Neuronal stem cell (in vitro differentiated cells): ENCODE data around the gene EIF5A.

Experiments
- DNase-seq: peaks from one replicate; pipeline ENCODE4 v3.0.0-alpha.2; 2013; ENCODE audit warnings: low spot score
- H2AFZ ChIP-seq: one replicate; pipeline ENCODE4 v1.6.1; 2013; ENCODE audit warnings: mild to moderate bottlenecking, low read length, inconsistent platforms
- H2AK5ac ChIP-seq: 2 replicates; pipeline ENCODE4 v1.6.1; 2013; ENCODE audit warnings: low read depth, mild to moderate bottlenecking, inconsistent platforms, low read length, moderate library complexity, mixed read lengths
- H2BK120ac ChIP-seq: 2 replicates; pipeline ENCODE4 v1.6.1; 2013; ENCODE audit warnings: low read depth, mild to moderate bottlenecking, inconsistent platforms, low read length, moderate library complexity, mixed read lengths
- H2BK12ac ChIP-seq: one replicate; pipeline ENCODE4 v1.6.1; 2013; ENCODE audit warnings: low read length, inconsistent platforms
- H2BK15ac ChIP-seq: 2 replicates; pipeline ENCODE4 v1.6.1; 2013; ENCODE audit warnings: mild to moderate bottlenecking, low read length, inconsistent platforms, mixed read lengths
- H2BK5ac ChIP-seq: one replicate; pipeline ENCODE4 v1.6.1; 2013; ENCODE audit warnings: inconsistent platforms, mild to moderate bottlenecking, low read length, moderate library complexity
- H3K14ac ChIP-seq: one replicate; pipeline ENCODE4 v1.6.1; 2013; ENCODE audit warnings: low read length, inconsistent platforms
- H3K18ac ChIP-seq: 2 replicates; pipeline ENCODE4 v1.6.1; 2013; ENCODE audit warnings: low read length, inconsistent platforms
- H3K23ac ChIP-seq: 2 replicates; pipeline ENCODE4 v1.6.1; 2013; ENCODE audit warnings: low read depth, mild to moderate bottlenecking, mixed read lengths, low read length, inconsistent platforms; ENCODE audit not compliant: poor library complexity
- H3K27ac ChIP-seq: replicated peaks from 3 replicates; pipeline ENCODE4 v1.5.1; 2013; ENCODE audit warnings: low read length, inconsistent platforms
- H3K27me3 ChIP-seq, 3 experiments: 2 replicates each; pipeline ENCODE4 v1.6.1; 2013; ENCODE audit warnings: low read length in 3 of 3, mild to moderate bottlenecking in 2 of 3, inconsistent platforms in 1 of 3, low read depth in 1 of 3, mixed read lengths in 1 of 3, moderate library complexity in 1 of 3; ENCODE audit not compliant: control insufficient read depth in 3 of 3, insufficient read depth in 3 of 3
- H3K36me3 ChIP-seq, 2 donors: replicated peaks in 1 of 2; 2 replicates each; pipeline ENCODE4 v1.6.1; 2013; ENCODE audit warnings: low read length in 2 of 2; ENCODE audit not compliant: control insufficient read depth in 2 of 2, insufficient read depth in 2 of 2
- H3K4ac ChIP-seq: 2 replicates; pipeline ENCODE4 v1.6.1; 2013; ENCODE audit warnings: inconsistent platforms, mild to moderate bottlenecking, low read length, moderate library complexity
- H3K4me1 ChIP-seq, 2 donors: 1 replicate in 1 of 2; 2 replicates in 1 of 2; pipeline ENCODE4 v1.6.1; 2013; ENCODE audit warnings: low read length in 2 of 2, low read depth in 1 of 2; ENCODE audit not compliant: control insufficient read depth in 2 of 2, insufficient read depth in 1 of 2
- H3K4me2 ChIP-seq: one replicate; pipeline ENCODE4 v1.6.1; 2013; ENCODE audit warnings: mild to moderate bottlenecking, low read length, inconsistent platforms; ENCODE audit not compliant: insufficient read depth, poor library complexity, severe bottlenecking
- H3K4me3 ChIP-seq, 2 donors: 2 replicates each; pipeline ENCODE4 v1.5.1; 2013; ENCODE audit warnings: low read length in 2 of 2, mild to moderate bottlenecking in 2 of 2, inconsistent platforms in 1 of 2, moderate library complexity in 1 of 2
- H3K79me1 ChIP-seq: one replicate; pipeline ENCODE4 v1.6.1; 2013; ENCODE audit warnings: low read depth, mild to moderate bottlenecking, inconsistent platforms, low read length, moderate library complexity
- H3K9ac ChIP-seq: one replicate; pipeline ENCODE4 v1.6.1; 2013; ENCODE audit warnings: mild to moderate bottlenecking, low read depth, low read length, inconsistent platforms; ENCODE audit not compliant: poor library complexity
- H3K9me3 ChIP-seq, 2 donors: replicated peaks in 1 of 2; 2 replicates each; pipeline versions ENCODE3 to v1.6.1; 2013; ENCODE audit warnings: low read length in 2 of 2, mild to moderate bottlenecking in 2 of 2, inconsistent platforms in 1 of 2, low read depth in 1 of 2, mixed read lengths in 1 of 2, moderate library complexity in 1 of 2; ENCODE audit not compliant: control insufficient read depth in 2 of 2, insufficient read depth in 1 of 2
- H4K8ac ChIP-seq: one replicate; pipeline ENCODE4 v1.6.1; 2013; ENCODE audit warnings: low read depth, mild to moderate bottlenecking, inconsistent platforms, low read length, moderate library complexity
- H4K91ac ChIP-seq: one replicate; pipeline ENCODE4 v1.6.1; 2013; ENCODE audit warnings: low read length, low read depth, mild to moderate bottlenecking, inconsistent platforms; ENCODE audit not compliant: poor library complexity
- WGBS, 2 donors: extraction: QIAGEN DNeasy Blood & Tissue Kit; methylation state at CpG; one replicate each; pipeline ENCODE4 v1.1.7; 2013; ENCODE audit warnings: missing lambda C conversion rate in 2 of 2, mixed read lengths in 1 of 2; ENCODE audit not compliant: insufficient read length in 2 of 2, insufficient replicate concordance in 1 of 2; ENCODE audit errors: extremely low coverage in 2 of 2; 5-methylcytosine and 5-hydroxymethylcytosine counted together

Gene EIF5A

DNA sequence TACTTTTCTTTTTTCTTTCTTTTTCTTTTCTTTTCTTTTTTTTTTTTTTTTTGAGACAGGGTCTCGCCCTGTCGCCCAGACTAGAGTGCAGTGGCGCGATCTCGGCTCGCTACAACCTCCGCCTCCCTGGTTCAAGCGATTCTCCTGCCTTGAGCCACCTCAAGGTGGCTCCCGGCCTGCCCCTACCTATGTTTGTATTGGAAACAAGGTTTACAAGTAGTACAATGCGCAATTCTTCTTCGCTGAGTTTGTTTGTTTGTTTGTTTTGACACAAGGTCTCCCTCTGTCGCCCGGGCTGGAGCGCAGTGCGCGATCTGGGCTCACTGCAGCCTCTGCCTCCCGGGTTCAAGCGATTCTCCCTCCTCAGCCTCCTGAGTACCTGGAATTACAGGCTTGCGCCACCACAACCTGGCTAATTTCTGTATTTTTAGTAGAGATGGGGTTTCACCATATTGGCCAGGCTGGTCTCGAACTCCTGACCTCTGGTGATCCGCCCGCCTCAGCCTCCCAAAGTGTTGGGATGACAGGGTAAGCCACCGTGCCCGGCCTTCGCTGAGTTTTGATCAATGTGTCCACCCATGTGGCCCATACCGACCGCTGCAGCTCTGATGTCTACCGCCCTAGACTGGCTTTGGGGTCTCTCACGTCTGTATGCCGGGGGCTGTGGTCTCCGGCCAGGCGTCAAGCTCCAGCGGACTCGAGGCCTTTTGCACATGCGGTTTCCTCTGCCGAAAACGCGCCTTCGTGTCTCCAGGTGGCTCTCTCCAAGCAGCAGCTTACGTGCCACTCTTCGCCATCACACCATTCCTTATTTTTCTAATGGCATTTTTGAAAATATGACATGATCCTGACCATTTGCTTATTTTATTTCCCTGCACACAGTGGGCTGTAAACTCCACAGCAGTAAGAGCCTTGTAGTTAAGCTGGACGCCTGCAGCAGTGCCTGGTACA is 11.9 kb upstream of the EIF5A start:
- H4K91ac ChIP-seq, result no peak overlapping the region
- no CpG with 5 or more reads among the region's 42 CpGs for WGBS, 2 donors
- H3K4me3 ChIP-seq, result peak overlapping the region in 1 of 2 donors; percentile 29
- H2BK12ac ChIP-seq, result no peak overlapping the region
- H3K36me3 ChIP-seq, result no peaks in the 10 kb centered on the region
- DNase-seq, result no peak
- H3K27ac ChIP-seq, result no peak overlapping the region
- peaks cover 0 to 3% of the 10 kb centered on the region in 2 donors for H3K9me3 ChIP-seq
- H2AFZ ChIP-seq, result no peak overlapping the region
- no peak overlapping the region for H3K14ac ChIP-seq
- peak overlapping the region; percentile 94 for H2AK5ac ChIP-seq
- H3K23ac ChIP-seq, result peak overlapping the region; percentile 89
- no peak overlapping the region for H3K18ac ChIP-seq
- H3K4ac ChIP-seq, result no peak overlapping the region
- peak overlapping the region; percentile 94 for H2BK120ac ChIP-seq
- H3K4me2 ChIP-seq, result no peak overlapping the region
- peaks cover 10 to 51% (median 44%) of the 10 kb centered on the region in 3 experiments for H3K27me3 ChIP-seq
- no peak overlapping the region for H2BK15ac ChIP-seq
- H3K4me1 ChIP-seq, result peaks cover 7 to 22% of the 10 kb centered on the region in 2 donors
- no peak overlapping the region for H2BK5ac ChIP-seq
- H4K8ac ChIP-seq, result no peak overlapping the region
- no peak overlapping the region for H3K9ac ChIP-seq
- H3K79me1 ChIP-seq, result peaks cover 4% of the 10 kb centered on the region

DNA sequence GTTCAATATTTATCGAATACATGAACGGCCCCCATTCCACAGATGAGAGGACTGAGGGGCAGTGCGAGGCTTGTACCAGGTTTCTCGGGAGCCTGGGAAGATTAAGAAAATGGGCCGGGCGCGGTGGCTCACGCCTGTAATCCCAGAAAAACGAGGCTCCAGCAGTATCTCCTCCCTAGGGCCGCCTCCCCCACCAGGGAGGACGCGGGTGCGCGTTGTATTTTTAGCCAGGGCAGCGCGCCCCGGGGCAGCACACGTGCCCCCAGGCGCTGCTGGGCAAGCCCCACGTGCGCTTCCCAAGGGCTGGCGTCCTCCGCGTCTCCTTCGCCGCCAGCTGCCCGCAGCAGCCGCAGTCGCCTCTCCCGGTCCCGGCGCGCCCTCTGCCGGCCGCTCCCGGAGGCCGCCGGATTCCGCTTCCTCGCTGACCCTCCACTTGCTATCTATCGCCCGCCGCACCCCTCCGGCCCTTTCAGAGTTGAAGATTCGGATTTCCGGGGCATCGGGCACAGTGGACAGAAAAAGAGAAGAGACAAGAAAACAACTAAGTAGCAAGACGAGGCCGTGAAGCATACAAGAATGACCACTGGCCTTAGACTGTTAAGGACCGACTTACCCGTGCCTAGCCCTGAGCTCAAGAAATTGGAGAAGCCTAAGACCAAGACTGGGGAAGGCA is 11.1 kb upstream of the EIF5A start:
- H3K79me1 ChIP-seq, result peaks cover 2% of the 10 kb centered on the region
- H2BK12ac ChIP-seq, result no peak overlapping the region
- H3K4me1 ChIP-seq, result peaks cover 7 to 22% of the 10 kb centered on the region in 2 donors
- no peak overlapping the region for H3K4ac ChIP-seq
- H3K9me3 ChIP-seq, result peaks cover 0 to 3% of the 10 kb centered on the region in 2 donors
- H3K9ac ChIP-seq, result no peak overlapping the region
- H2AK5ac ChIP-seq, result no peak overlapping the region
- H3K23ac ChIP-seq, result no peak overlapping the region
- no peak overlapping the region for H3K14ac ChIP-seq
- no peak overlapping the region for H2BK5ac ChIP-seq
- no peak overlapping the region for H2BK120ac ChIP-seq
- no peak overlapping the region for H3K18ac ChIP-seq
- H4K91ac ChIP-seq, result no peak overlapping the region
- H2AFZ ChIP-seq, result peak overlapping the region; percentile 83
- H3K27ac ChIP-seq, result no peak overlapping the region
- H3K4me2 ChIP-seq, result no peak overlapping the region
- H3K36me3 ChIP-seq, result no peaks in the 10 kb centered on the region
- no peak overlapping the region for H4K8ac ChIP-seq
- H3K27me3 ChIP-seq, result peaks cover 10 to 51% (median 44%) of the 10 kb centered on the region in 3 experiments
- no peak overlapping the region for H2BK15ac ChIP-seq
- no peak overlapping the region for H3K4me3 ChIP-seq
- WGBS, 2 donors, result no CpG with 5 or more reads among the region's 51 CpGs
- DNase-seq, result peak; percentile 81

DNA sequence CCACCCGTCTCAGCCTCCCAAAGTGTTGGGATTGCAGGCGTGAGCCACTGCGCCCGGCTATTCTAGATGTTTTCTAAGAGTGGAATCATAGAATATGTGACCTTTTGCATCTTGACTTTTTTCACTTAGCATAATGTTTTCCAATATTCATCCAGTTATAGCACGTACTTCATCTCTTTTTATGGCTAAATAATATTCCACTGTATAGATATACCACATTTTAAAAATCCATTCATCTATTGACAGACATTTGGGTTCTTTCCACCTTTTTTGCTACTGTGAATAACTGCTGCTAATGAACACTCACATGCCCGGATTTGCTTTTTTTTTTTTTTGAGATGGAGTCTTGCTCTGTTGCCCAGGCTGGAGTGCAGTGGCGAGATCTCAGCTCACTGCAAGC is 3.2 kb upstream of the EIF5A start:
- H2BK5ac ChIP-seq, result no peak overlapping the region
- no CpG with 5 or more reads among the region's 7 CpGs for WGBS, 2 donors
- H3K9ac ChIP-seq, result no peak overlapping the region
- H2AFZ ChIP-seq, result no peak overlapping the region
- no peak overlapping the region for H3K4ac ChIP-seq
- H3K14ac ChIP-seq, result no peak overlapping the region
- no peak overlapping the region for H4K91ac ChIP-seq
- H3K18ac ChIP-seq, result no peak overlapping the region
- H3K79me1 ChIP-seq, result no peaks in the 10 kb centered on the region
- no peak overlapping the region for H3K27ac ChIP-seq
- no peak overlapping the region for H3K4me3 ChIP-seq
- no peak overlapping the region for H2BK120ac ChIP-seq
- H3K4me1 ChIP-seq, result peaks cover 2 to 3% of the 10 kb centered on the region in 2 donors
- peaks cover 0 to under 1% of the 10 kb centered on the region in 2 donors for H3K36me3 ChIP-seq
- H2BK12ac ChIP-seq, result no peak overlapping the region
- no peak overlapping the region for H3K23ac ChIP-seq
- H2AK5ac ChIP-seq, result no peak overlapping the region
- no peaks in the 10 kb centered on the region for H3K9me3 ChIP-seq
- no peak overlapping the region for H3K4me2 ChIP-seq
- peaks cover 0 to 3% (median 0%) of the 10 kb centered on the region in 3 experiments for H3K27me3 ChIP-seq
- no peak overlapping the region for H4K8ac ChIP-seq
- DNase-seq, result no peak
- no peak overlapping the region for H2BK15ac ChIP-seq
